Measurements from ENCODE around the gene PDCD5.

DNA sequence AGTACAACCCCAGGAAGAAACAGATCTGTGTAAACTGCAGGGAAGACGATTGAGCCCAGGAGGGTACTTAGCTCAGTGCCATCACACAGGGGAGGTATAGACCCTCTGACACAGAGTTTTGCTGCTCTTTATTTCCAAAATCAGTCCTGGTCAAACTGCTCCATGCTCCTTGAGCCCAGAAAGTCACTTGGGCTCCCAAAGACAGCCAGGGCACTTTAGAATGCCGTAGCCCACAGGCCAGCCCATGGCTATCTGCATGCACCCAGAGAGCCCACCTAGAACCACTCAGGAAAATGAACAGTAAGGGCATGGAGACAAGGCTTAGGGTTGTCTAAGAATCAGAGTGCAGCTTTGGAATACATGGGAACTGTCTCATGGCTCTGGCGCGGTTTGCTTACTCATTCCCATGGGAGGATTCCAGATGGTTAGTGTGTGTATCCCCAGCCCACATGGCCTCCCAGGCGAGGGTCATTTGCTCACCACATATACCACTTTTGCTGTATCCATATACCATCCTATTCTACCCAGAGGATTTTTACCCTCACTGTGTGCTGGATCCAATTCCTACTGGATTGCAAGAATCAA, 14.7 kb upstream of the PDCD5 start:
- TF ChIP-seq, protein P1, sequence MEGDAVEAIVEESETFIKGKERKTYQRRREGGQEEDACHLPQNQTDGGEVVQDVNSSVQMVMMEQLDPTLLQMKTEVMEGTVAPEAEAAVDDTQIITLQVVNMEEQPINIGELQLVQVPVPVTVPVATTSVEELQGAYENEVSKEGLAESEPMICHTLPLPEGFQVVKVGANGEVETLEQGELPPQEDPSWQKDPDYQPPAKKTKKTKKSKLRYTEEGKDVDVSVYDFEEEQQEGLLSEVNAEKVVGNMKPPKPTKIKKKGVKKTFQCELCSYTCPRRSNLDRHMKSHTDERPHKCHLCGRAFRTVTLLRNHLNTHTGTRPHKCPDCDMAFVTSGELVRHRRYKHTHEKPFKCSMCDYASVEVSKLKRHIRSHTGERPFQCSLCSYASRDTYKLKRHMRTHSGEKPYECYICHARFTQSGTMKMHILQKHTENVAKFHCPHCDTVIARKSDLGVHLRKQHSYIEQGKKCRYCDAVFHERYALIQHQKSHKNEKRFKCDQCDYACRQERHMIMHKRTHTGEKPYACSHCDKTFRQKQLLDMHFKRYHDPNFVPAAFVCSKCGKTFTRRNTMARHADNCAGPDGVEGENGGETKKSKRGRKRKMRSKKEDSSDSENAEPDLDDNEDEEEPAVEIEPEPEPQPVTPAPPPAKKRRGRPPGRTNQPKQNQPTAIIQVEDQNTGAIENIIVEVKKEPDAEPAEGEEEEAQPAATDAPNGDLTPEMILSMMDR (IDR thresholded peaks at IDR 0.05) = no peak
- no peak for TF ChIP-seq POLR2A (IDR thresholded peaks at IDR 0.05)

Data from sigmoid colon (tissue), 3 donors.